Neutrophil (primary cell): ENCODE results near the gene REPIN1.

Experiments used
- H3K27ac ChIP-seq: fragments of 200-600 bp; sonication (generic); 2 replicates; pipeline ENCODE4 v1.5.1; 2016; ENCODE audit warnings: mild to moderate bottlenecking, moderate library complexity
- H3K27me3 ChIP-seq: fragments of 200-600 bp; sonication (generic); 2 replicates; pipeline ENCODE4 v1.6.0; 2016; ENCODE audit warnings: mild to moderate bottlenecking
- H3K36me3 ChIP-seq: fragments of 200-600 bp; sonication (generic); 2 replicates; pipeline ENCODE4 v1.5.1; 2017
- H3K4me1 ChIP-seq, 2 experiments: fragments of 200-600 bp in 1 of 2; sonication (generic) in 1 of 2; 1 replicate in 1 of 2; 2 replicates in 1 of 2; pipeline versions ENCODE4 v1.5.1 to v1.6.1; 2013 to 2016; ENCODE audit warnings: low read depth in 1 of 2, low read length in 1 of 2, mild to moderate bottlenecking in 1 of 2, moderate library complexity in 1 of 2; ENCODE audit not compliant: control insufficient read depth in 1 of 2, insufficient read depth in 1 of 2
- H3K4me3 ChIP-seq, 2 experiments: fragments of 200-600 bp in 1 of 2; sonication (generic) in 1 of 2; 1 replicate in 1 of 2; 2 replicates in 1 of 2; pipeline ENCODE4 v1.5.1; 2013 to 2016; ENCODE audit warnings: low read depth in 1 of 2, low read length in 1 of 2, mild to moderate bottlenecking in 1 of 2, moderate library complexity in 1 of 2
- H3K9me3 ChIP-seq: fragments of 200-600 bp; sonication (generic); 2 replicates; pipeline ENCODE4 v1.5.1; 2016
- TF ChIP-seq, protein P1 (sequence below): fragments of 200-600 bp; sonication (generic); IDR thresholded peaks from 2 replicates; pipeline ENCODE4 v1.5.1; 2016; ENCODE audit warnings: antibody characterized with exemption

The REPIN1 gene

DNA sequence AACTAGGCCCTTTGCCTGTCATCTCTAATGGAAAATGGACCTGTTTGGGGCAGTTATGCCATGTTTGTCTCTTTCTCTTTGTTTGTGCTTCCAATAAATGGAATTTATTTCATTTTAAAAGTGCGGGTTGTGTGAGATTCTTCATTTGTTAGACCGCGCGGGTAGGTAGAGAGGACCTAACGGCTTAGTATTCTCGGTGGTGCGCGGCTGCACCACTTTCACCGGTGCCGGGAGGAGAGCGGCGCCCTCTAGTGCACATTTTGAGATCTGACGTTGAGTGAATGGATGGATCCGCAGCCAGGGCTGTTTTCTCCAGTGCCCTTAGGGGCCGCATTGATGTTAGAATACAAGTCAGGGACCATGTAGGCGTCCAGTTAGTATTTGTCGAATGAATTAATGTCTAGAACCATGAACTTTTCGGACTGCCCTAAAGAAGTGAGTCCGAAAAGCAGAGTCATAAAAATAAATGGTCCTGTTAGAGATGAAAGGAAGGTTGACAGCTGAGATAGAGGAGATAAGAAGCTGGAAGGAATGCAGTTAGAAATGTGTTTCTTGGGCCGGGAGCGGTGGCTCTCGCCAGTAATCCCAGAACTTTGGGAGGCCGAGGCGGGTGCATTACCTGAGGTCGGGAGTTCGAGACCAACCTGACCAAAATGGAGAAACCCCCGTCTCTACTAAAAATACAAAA, 52.5 kb downstream of the REPIN1 start:
- no peaks in the 10 kb centered on the region for H3K9me3 ChIP-seq
- H3K4me3 ChIP-seq, result no peak overlapping the region
- H3K27me3 ChIP-seq, result no peaks in the 10 kb centered on the region
- no peaks in the 10 kb centered on the region for H3K36me3 ChIP-seq
- peaks cover 0 to 4% of the 10 kb centered on the region in 2 experiments for H3K4me1 ChIP-seq
- H3K27ac ChIP-seq, result no peak overlapping the region
- TF ChIP-seq, protein P1, sequence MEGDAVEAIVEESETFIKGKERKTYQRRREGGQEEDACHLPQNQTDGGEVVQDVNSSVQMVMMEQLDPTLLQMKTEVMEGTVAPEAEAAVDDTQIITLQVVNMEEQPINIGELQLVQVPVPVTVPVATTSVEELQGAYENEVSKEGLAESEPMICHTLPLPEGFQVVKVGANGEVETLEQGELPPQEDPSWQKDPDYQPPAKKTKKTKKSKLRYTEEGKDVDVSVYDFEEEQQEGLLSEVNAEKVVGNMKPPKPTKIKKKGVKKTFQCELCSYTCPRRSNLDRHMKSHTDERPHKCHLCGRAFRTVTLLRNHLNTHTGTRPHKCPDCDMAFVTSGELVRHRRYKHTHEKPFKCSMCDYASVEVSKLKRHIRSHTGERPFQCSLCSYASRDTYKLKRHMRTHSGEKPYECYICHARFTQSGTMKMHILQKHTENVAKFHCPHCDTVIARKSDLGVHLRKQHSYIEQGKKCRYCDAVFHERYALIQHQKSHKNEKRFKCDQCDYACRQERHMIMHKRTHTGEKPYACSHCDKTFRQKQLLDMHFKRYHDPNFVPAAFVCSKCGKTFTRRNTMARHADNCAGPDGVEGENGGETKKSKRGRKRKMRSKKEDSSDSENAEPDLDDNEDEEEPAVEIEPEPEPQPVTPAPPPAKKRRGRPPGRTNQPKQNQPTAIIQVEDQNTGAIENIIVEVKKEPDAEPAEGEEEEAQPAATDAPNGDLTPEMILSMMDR, result peak; percentile 79

DNA sequence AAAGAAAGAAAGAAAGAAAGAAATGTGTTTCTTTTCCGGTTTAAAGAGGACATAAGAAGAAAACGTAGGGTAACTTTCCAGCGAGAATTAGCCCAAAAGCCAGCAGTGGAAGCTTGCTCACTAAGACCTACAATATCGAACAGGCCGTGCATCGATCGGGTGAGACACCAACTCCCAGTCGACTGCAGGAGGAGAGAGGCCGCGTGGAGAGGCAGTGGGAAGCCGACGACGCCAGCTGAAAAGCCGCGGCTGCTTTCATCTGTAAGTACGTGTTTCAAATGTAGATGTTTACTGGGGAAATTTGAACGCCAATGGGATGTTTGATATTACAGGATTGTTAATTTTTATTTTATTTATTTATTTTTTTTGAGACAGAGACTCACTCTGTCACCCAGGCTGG, 53.2 kb downstream of the REPIN1 start:
- Histone ChIP-seq H3K4me3 (no peak overlapping the region), H3K27ac (no peak overlapping the region), H3K9me3 (no peaks in the 10 kb centered on the region), H3K27me3 (no peaks in the 10 kb centered on the region), H3K36me3 (no peaks in the 10 kb centered on the region), H3K4me1 (peaks cover 0 to 4% of the 10 kb centered on the region in 2 experiments)
- TF ChIP-seq, protein P1, result no peak
